ENCODE results near the gene ADPRH. TPM values are rescaled to one million over a fixed set of nuclear protein-coding genes. Genes with fewer than 3 reads are reported as not detected.

Gene ADPRH
- 1 to 10 TPM; 2.5 to 3.2 TPM for total RNA-seq
- 1 to 10 TPM; 2.7 to 3.1 TPM for polyA plus RNA-seq (ENCODE audit: insufficient read length in 2 of 2)
- long read RNA-seq, donor 1, partial matches to known transcripts: 0 of 2 reads
- long read RNA-seq, donor 1, other reads (novel, unspliced or antisense): 0 of 2 reads
- long read RNA-seq, donor 2, partial matches to known transcripts: 0 of 1 reads
- long read RNA-seq, donor 2, other reads (novel, unspliced or antisense): 0 of 1 reads
- long read RNA-seq, donor 3: 0 reads
- long read RNA-seq, donor 4: 0 reads

GRCh38 chr3:119579366-119580066 is at the start of gene ADPRH:
Gene ADPRH, plus strand, starts transcription at chr3:119579492. Its CDS starts 2,678 bp downstream, at chr3:119582170.
- Histone ChIP-seq H3K27ac (ENCODE audit: low read depth, low read length) (peak within 1 kb of the TSS; percentile 85), H3K4me3 (ENCODE audit: low read depth, low read length) (peak within 1 kb of the TSS; percentile 76), H3K9me3 (ENCODE audit: control insufficient read depth, insufficient read depth, low read length) (no peaks in the 10 kb centered on the region), H3K4me1 (ENCODE audit: control insufficient read depth, insufficient read depth, low read length) (peaks cover 9% of the 10 kb centered on the region), H3K27me3 (ENCODE audit: control insufficient read depth, insufficient read depth, low read length) (no peaks in the 10 kb centered on the region), H3K36me3 (ENCODE audit: control insufficient read depth, insufficient read depth, low read length) (no peaks in the 10 kb centered on the region)
- under 1% methylated on average over 68 of the region's 68 CpGs for WGBS (ENCODE audit: insufficient coverage)
- peak in 5 of 6 donors; percentile 31 to 85 (median 43) for DNase-seq (ENCODE audit: low read depth in 4 of 6, low spot score in 6 of 6)

GRCh38 chr3:119529883-119530282 is 49.4 kb upstream of the ADPRH start:
- H3K27ac ChIP-seq (ENCODE audit: low read depth, low read length): no peak overlapping the region
- H3K9me3 ChIP-seq (ENCODE audit: control insufficient read depth, insufficient read depth, low read length): no peaks in the 10 kb centered on the region
- H3K36me3 ChIP-seq (ENCODE audit: control insufficient read depth, insufficient read depth, low read length): no peaks in the 10 kb centered on the region
- no peak overlapping the region for H3K4me3 ChIP-seq (ENCODE audit: low read depth, low read length)
- no peaks in the 10 kb centered on the region for H3K27me3 ChIP-seq (ENCODE audit: control insufficient read depth, insufficient read depth, low read length)
- H3K4me1 ChIP-seq (ENCODE audit: control insufficient read depth, insufficient read depth, low read length): no peaks in the 10 kb centered on the region
- DNase-seq (ENCODE audit: low read depth in 4 of 6, low spot score in 6 of 6): no peak

GRCh38 chr3:119530456-119530855 is 48.8 kb upstream of the ADPRH start:
- DNase-seq (ENCODE audit: low read depth in 4 of 6, low spot score in 6 of 6): peak in 1 of 6 donors; percentile 22
- H3K4me3 ChIP-seq (ENCODE audit: low read depth, low read length): no peak overlapping the region
- H3K27me3 ChIP-seq (ENCODE audit: control insufficient read depth, insufficient read depth, low read length): no peaks in the 10 kb centered on the region
- WGBS (ENCODE audit: insufficient coverage): no CpG with 5 or more reads among the region's 2 CpGs
- no peak overlapping the region for H3K27ac ChIP-seq (ENCODE audit: low read depth, low read length)
- H3K4me1 ChIP-seq (ENCODE audit: control insufficient read depth, insufficient read depth, low read length): no peaks in the 10 kb centered on the region
- H3K9me3 ChIP-seq (ENCODE audit: control insufficient read depth, insufficient read depth, low read length): no peaks in the 10 kb centered on the region
- no peaks in the 10 kb centered on the region for H3K36me3 ChIP-seq (ENCODE audit: control insufficient read depth, insufficient read depth, low read length)

GRCh38 chr3:119531151-119531550 is 48.1 kb upstream of the ADPRH start:
- H3K27ac ChIP-seq (ENCODE audit: low read depth, low read length): no peak overlapping the region
- no peak for DNase-seq (ENCODE audit: low read depth in 4 of 6, low spot score in 6 of 6)
- no peaks in the 10 kb centered on the region for H3K36me3 ChIP-seq (ENCODE audit: control insufficient read depth, insufficient read depth, low read length)
- H3K9me3 ChIP-seq (ENCODE audit: control insufficient read depth, insufficient read depth, low read length): no peaks in the 10 kb centered on the region
- H3K4me3 ChIP-seq (ENCODE audit: low read depth, low read length): no peak overlapping the region
- WGBS (ENCODE audit: insufficient coverage): 90% methylated on average over 2 of the region's 4 CpGs
- H3K4me1 ChIP-seq (ENCODE audit: control insufficient read depth, insufficient read depth, low read length): no peaks in the 10 kb centered on the region
- no peaks in the 10 kb centered on the region for H3K27me3 ChIP-seq (ENCODE audit: control insufficient read depth, insufficient read depth, low read length)

GRCh38 chr3:119534296-119534695 is 45.0 kb upstream of the ADPRH start:
- WGBS (ENCODE audit: insufficient coverage): no CpG with 5 or more reads among the region's 1 CpG
- Histone ChIP-seq H3K4me3 (ENCODE audit: low read depth, low read length) (no peak overlapping the region), H3K4me1 (ENCODE audit: control insufficient read depth, insufficient read depth, low read length) (no peaks in the 10 kb centered on the region), H3K9me3 (ENCODE audit: control insufficient read depth, insufficient read depth, low read length) (no peaks in the 10 kb centered on the region), H3K27ac (ENCODE audit: low read depth, low read length) (no peak overlapping the region), H3K36me3 (ENCODE audit: control insufficient read depth, insufficient read depth, low read length) (no peaks in the 10 kb centered on the region), H3K27me3 (ENCODE audit: control insufficient read depth, insufficient read depth, low read length) (no peaks in the 10 kb centered on the region)
- no peak for DNase-seq (ENCODE audit: low read depth in 4 of 6, low spot score in 6 of 6)

- Histone ChIP-seq H3K36me3 (ENCODE audit: control insufficient read depth, insufficient read depth, low read length) (no peaks in the 10 kb centered on the region), H3K4me3 (ENCODE audit: low read depth, low read length) (no peak overlapping the region), H3K4me1 (ENCODE audit: control insufficient read depth, insufficient read depth, low read length) (no peaks in the 10 kb centered on the region), H3K27ac (ENCODE audit: low read depth, low read length) (no peak overlapping the region), H3K27me3 (ENCODE audit: control insufficient read depth, insufficient read depth, low read length) (no peaks in the 10 kb centered on the region), H3K9me3 (ENCODE audit: control insufficient read depth, insufficient read depth, low read length) (no peaks in the 10 kb centered on the region)
- DNase-seq (ENCODE audit: low read depth in 4 of 6, low spot score in 6 of 6): no peak
- no CpG with 5 or more reads among the region's 4 CpGs for WGBS (ENCODE audit: insufficient coverage)
These were observed 42.5 kb upstream of the ADPRH start for GRCh38 chr3:119536757-119537156.

GRCh38 chr3:119538772-119539171 is 40.5 kb upstream of the ADPRH start:
- no peaks in the 10 kb centered on the region for H3K9me3 ChIP-seq (ENCODE audit: control insufficient read depth, insufficient read depth, low read length)
- WGBS (ENCODE audit: insufficient coverage): no CpG with 5 or more reads among the region's 1 CpG
- H3K4me1 ChIP-seq (ENCODE audit: control insufficient read depth, insufficient read depth, low read length): no peaks in the 10 kb centered on the region
- H3K27ac ChIP-seq (ENCODE audit: low read depth, low read length): no peak overlapping the region
- no peak overlapping the region for H3K4me3 ChIP-seq (ENCODE audit: low read depth, low read length)
- no peak for DNase-seq (ENCODE audit: low read depth in 4 of 6, low spot score in 6 of 6)
- no peaks in the 10 kb centered on the region for H3K36me3 ChIP-seq (ENCODE audit: control insufficient read depth, insufficient read depth, low read length)
- no peaks in the 10 kb centered on the region for H3K27me3 ChIP-seq (ENCODE audit: control insufficient read depth, insufficient read depth, low read length)

- Histone ChIP-seq H3K4me1 (ENCODE audit: control insufficient read depth, insufficient read depth, low read length) (no peaks in the 10 kb centered on the region), H3K27me3 (ENCODE audit: control insufficient read depth, insufficient read depth, low read length) (no peaks in the 10 kb centered on the region), H3K9me3 (ENCODE audit: control insufficient read depth, insufficient read depth, low read length) (no peaks in the 10 kb centered on the region), H3K27ac (ENCODE audit: low read depth, low read length) (no peak overlapping the region), H3K4me3 (ENCODE audit: low read depth, low read length) (no peak overlapping the region), H3K36me3 (ENCODE audit: control insufficient read depth, insufficient read depth, low read length) (no peaks in the 10 kb centered on the region)
- WGBS (ENCODE audit: insufficient coverage): 75% methylated on average over 3 of the region's 3 CpGs
- no peak for DNase-seq (ENCODE audit: low read depth in 4 of 6, low spot score in 6 of 6)
These were observed 37.7 kb upstream of the ADPRH start for GRCh38 chr3:119541547-119541946.

GRCh38 chr3:119542168-119542767 is 37.0 kb upstream of the ADPRH start:
- DNase-seq (ENCODE audit: low read depth in 4 of 6, low spot score in 6 of 6): no peak
- Histone ChIP-seq H3K27me3 (ENCODE audit: control insufficient read depth, insufficient read depth, low read length) (no peaks in the 10 kb centered on the region), H3K9me3 (ENCODE audit: control insufficient read depth, insufficient read depth, low read length) (no peaks in the 10 kb centered on the region), H3K36me3 (ENCODE audit: control insufficient read depth, insufficient read depth, low read length) (no peaks in the 10 kb centered on the region), H3K27ac (ENCODE audit: low read depth, low read length) (no peak overlapping the region), H3K4me3 (ENCODE audit: low read depth, low read length) (no peak overlapping the region), H3K4me1 (ENCODE audit: control insufficient read depth, insufficient read depth, low read length) (no peaks in the 10 kb centered on the region)
- no CpG with 5 or more reads among the region's 2 CpGs for WGBS (ENCODE audit: insufficient coverage)

GRCh38 chr3:119543147-119543546 is 36.1 kb upstream of the ADPRH start:
- Histone ChIP-seq H3K4me1 (ENCODE audit: control insufficient read depth, insufficient read depth, low read length) (no peaks in the 10 kb centered on the region), H3K36me3 (ENCODE audit: control insufficient read depth, insufficient read depth, low read length) (no peaks in the 10 kb centered on the region), H3K27me3 (ENCODE audit: control insufficient read depth, insufficient read depth, low read length) (no peaks in the 10 kb centered on the region), H3K4me3 (ENCODE audit: low read depth, low read length) (no peak overlapping the region), H3K27ac (ENCODE audit: low read depth, low read length) (no peak overlapping the region), H3K9me3 (ENCODE audit: control insufficient read depth, insufficient read depth, low read length) (no peaks in the 10 kb centered on the region)
- DNase-seq (ENCODE audit: low read depth in 4 of 6, low spot score in 6 of 6): no peak
- WGBS (ENCODE audit: insufficient coverage): 92% methylated on average over 2 of the region's 7 CpGs

Data from spinal cord (tissue), 10 donors.